Endometrial microvascular endothelial cells (primary cell): ENCODE measurements around the gene SLC7A6. TPM values are rescaled to one million over a fixed set of nuclear protein-coding genes. Genes with fewer than 3 reads are reported as not detected.

Source experiments
- in situ Hi-C: cut with HindIII; loops from 2 replicates; pipeline ENCODE4 v1.10.0; 2017; ENCODE audit warnings: low sequenced_read_pairs, low pct_unique_long_range_greater_than_20kb; ENCODE audit errors: inconsistent ontology term
- total RNA-seq: library from RNA; depleted of rRNA; stranded (reverse); fragments of >200 nt; gene quantifications from one replicate; pipeline ENCODE4 v1.2.3, GENCODE V29; 2015; ENCODE audit errors: inconsistent ontology term

The SLC7A6 gene
- total RNA-seq, 1 donor from 2014 or later: 20.1 TPM

- in situ Hi-C loops: no loop called here
These were observed 28.1 kb downstream of the SLC7A6 start for GRCh38 chr16:68292425-68292824.

GRCh38 chr16:68296291-68296690 is 32.0 kb downstream of the SLC7A6 start:
- in situ Hi-C loops: no loop called here

GRCh38 chr16:68296693-68297092 is 32.4 kb downstream of the SLC7A6 start:
- in situ Hi-C loops: no loop called here

GRCh38 chr16:68297908-68298307 is 33.6 kb downstream of the SLC7A6 start:
- in situ Hi-C loops: no loop called here

- in situ Hi-C loops: no loop called here
These were observed 34.0 kb downstream of the SLC7A6 start for GRCh38 chr16:68298312-68298711.

GRCh38 chr16:68298907-68299561 is 34.7 kb downstream of the SLC7A6 start:
- in situ Hi-C loops: no loop called here

GRCh38 chr16:68299571-68300453 is 35.5 kb downstream of the SLC7A6 start:
- in situ Hi-C loops: no loop called here

- in situ Hi-C loops: no loop called here
These were observed 36.6 kb downstream of the SLC7A6 start for GRCh38 chr16:68300734-68301459.

- in situ Hi-C loops: no loop called here
These were observed 42.3 kb downstream of the SLC7A6 start for GRCh38 chr16:68306633-68307032.

- in situ Hi-C loops: no loop called here
These were observed 45.5 kb downstream of the SLC7A6 start for GRCh38 chr16:68309799-68310198.

- in situ Hi-C loops: no loop called here
These were observed 46.1 kb downstream of the SLC7A6 start for GRCh38 chr16:68310437-68310773.

GRCh38 chr16:68310774-68311511 is 46.6 kb downstream of the SLC7A6 start, which contains the start of the genes PRMT7 and SLC7A6OS:
Gene PRMT7, plus strand, starts transcription at chr16:68311019. Its CDS starts 4,961 bp downstream, at chr16:68315980.
Gene SLC7A6OS, minus strand, starts transcription at chr16:68310946. Its CDS starts 20 bp downstream, at chr16:68310926.
- in situ Hi-C loops: no loop called here

- in situ Hi-C loops: no loop called here
These were observed 48.8 kb downstream of the SLC7A6 start for GRCh38 chr16:68313116-68313515.

GRCh38 chr16:68319185-68319908 is 55.0 kb downstream of the SLC7A6 start:
- in situ Hi-C loops: no loop called here

- in situ Hi-C loops: no loop called here
These were observed 60.0 kb downstream of the SLC7A6 start for GRCh38 chr16:68324336-68324735.

GRCh38 chr16:68324780-68325357 is 60.5 kb downstream of the SLC7A6 start:
- in situ Hi-C loops: no loop called here

- in situ Hi-C loops: no loop called here
These were observed 64.0 kb downstream of the SLC7A6 start for GRCh38 chr16:68328151-68328859.
